ENCODE measurements around the gene KRT14. TPM values are rescaled to one million over a fixed set of nuclear protein-coding genes. Genes with fewer than 3 reads are reported as not detected.

The KRT14 gene
- total RNA-seq, 1 experiment from 2014 or later = not detected

GRCh38 chr17:41540921-41541625, 45.6 kb downstream of the KRT14 start:
- Histone ChIP-seq H3K27ac (ENCODE audit: low read length) (peak overlapping the region; percentile 77), H3K9me3 (ENCODE audit: control insufficient read depth, insufficient read depth, low read depth, low read length) (no peaks in the 10 kb centered on the region), H3K27me3 (ENCODE audit: control insufficient read depth, insufficient read depth, low read length) (no peaks in the 10 kb centered on the region), H3K4me3 (ENCODE audit: low read depth in 2 of 2, low read length in 2 of 2) (no peak overlapping the region), H3K4me1 (ENCODE audit: control insufficient read depth, insufficient read depth, low read length) (peaks cover 57% of the 10 kb centered on the region), H3K36me3 (ENCODE audit: control insufficient read depth, insufficient read depth, low read length) (no peaks in the 10 kb centered on the region)
- ChIA-PET CTCF (interaction anchor here (1.7 to 2.1 kb wide), 2 partner anchors 8 to 122 kb away, joined by 6 to 9 read pairs; no protein-coding TSS in a partner anchor), POLR2A (interaction anchor here (0.5 kb wide), 1 partner anchor 139 kb away, joined by 9 read pairs; no protein-coding TSS in a partner anchor)
- DNase-seq (ENCODE audit: low read depth, low spot score) (no peak), ATAC-seq (no peak)
- in situ Hi-C loops (cut with HindIII; ENCODE audit: low pct_unique_long_range_greater_than_20kb, low sequenced_read_pairs) = loop anchor here (25.0 kb wide), 1 partner anchor 96 kb away; no protein-coding TSS in a partner anchor
- no TSS peak for BruUV-seq (replicated peaks)
- no peak for TF ChIP-seq POLR2AphosphoS5 (IDR thresholded peaks at IDR 0.05; ENCODE audit: low read depth, low read length)
- no peak for TF ChIP-seq TCF7L2 (IDR thresholded peaks at IDR 0.05; ENCODE audit: low read depth, low read length)
- TF ChIP-seq CTCF (IDR thresholded peaks at IDR 0.05) = no peak
- no peak for TF ChIP-seq REST (IDR thresholded peaks at IDR 0.05; ENCODE audit: insufficient read depth in 1 of 2, low read depth in 2 of 2, low read length in 1 of 2)
- TF ChIP-seq SIN3A (IDR thresholded peaks at IDR 0.05; ENCODE audit: borderline replicate concordance, insufficient read depth, low read depth, low read length) = no peak
- intact Hi-C loops (cut with micrococcal nuclease; ENCODE audit: unreplicated experiment) = no loop called here

GRCh38 chr17:41539979-41540701, 46.6 kb downstream of the KRT14 start:
- peak overlapping the region; percentile 77 for H3K27ac ChIP-seq (ENCODE audit: low read length)
- H3K36me3 ChIP-seq (ENCODE audit: control insufficient read depth, insufficient read depth, low read length) = no peaks in the 10 kb centered on the region
- intact Hi-C loops (cut with micrococcal nuclease; ENCODE audit: unreplicated experiment) = no loop called here
- in situ Hi-C loops (cut with HindIII; ENCODE audit: low pct_unique_long_range_greater_than_20kb, low sequenced_read_pairs) = loop anchor here (25.0 kb wide), 1 partner anchor 97 kb away; no protein-coding TSS in a partner anchor
- ChIA-PET POLR2A (interaction anchor here (0.5 to 0.7 kb wide), 2 partner anchors 140 to 721 kb away, joined by 5 to 9 read pairs; no protein-coding TSS in a partner anchor), CTCF (interaction anchor here (0.6 to 2.1 kb wide), 4 partner anchors 9 to 716 kb away, joined by 3 to 9 read pairs (median 4); no protein-coding TSS in a partner anchor)
- ATAC-seq (no peak), DNase-seq (ENCODE audit: low read depth, low spot score) (no peak)
- BruUV-seq (replicated peaks) = no TSS peak
- no peak overlapping the region for H3K4me3 ChIP-seq (ENCODE audit: low read depth in 2 of 2, low read length in 2 of 2)
- no peaks in the 10 kb centered on the region for H3K9me3 ChIP-seq (ENCODE audit: control insufficient read depth, insufficient read depth, low read depth, low read length)
- no peaks in the 10 kb centered on the region for H3K27me3 ChIP-seq (ENCODE audit: control insufficient read depth, insufficient read depth, low read length)
- peaks cover 66% of the 10 kb centered on the region for H3K4me1 ChIP-seq (ENCODE audit: control insufficient read depth, insufficient read depth, low read length)
- TF ChIP-seq TCF7L2 (IDR thresholded peaks at IDR 0.05; ENCODE audit: low read depth, low read length) (no peak), SIN3A (IDR thresholded peaks at IDR 0.05; ENCODE audit: borderline replicate concordance, insufficient read depth, low read depth, low read length) (no peak), POLR2AphosphoS5 (IDR thresholded peaks at IDR 0.05; ENCODE audit: low read depth, low read length) (no peak), CTCF (IDR thresholded peaks at IDR 0.05) (no peak), REST (IDR thresholded peaks at IDR 0.05; ENCODE audit: insufficient read depth in 1 of 2, low read depth in 2 of 2, low read length in 1 of 2) (no peak)

Measured in Panc1 (cell line).